Spleen (tissue), 11 donors: ENCODE data around the gene THBS4. TPM values are rescaled to one million over a fixed set of nuclear protein-coding genes. Genes with fewer than 3 reads are reported as not detected.
"Not testable (repeated sequence)": the region's sequence is repeated elsewhere in the genome, so short reads cannot be mapped to it uniquely, and the experiment has no call there.

Source experiments
- DNase-seq: peaks from one replicate; pipeline ENCODE4 v3.0.0-alpha.2; 2020
- H3K27ac ChIP-seq, 8 donors: fragments of 200-600 bp; sonication (generic) in 7 of 8; 1 replicate in 4 of 8; 2 replicates in 4 of 8; pipeline versions ENCODE4 v1.5.0 to v1.8.0; 2016 to 2021; ENCODE audit warnings: inconsistent platforms in 4 of 8, mild to moderate bottlenecking in 4 of 8, moderate library complexity in 1 of 8
- H3K27me3 ChIP-seq, 7 donors: fragments of 200-600 bp; sonication (generic) in 6 of 7; replicated peaks in 1 of 7; 1 replicate in 4 of 7; 2 replicates in 3 of 7; pipeline versions ENCODE4 v1.5.0 to v1.8.0; 2016 to 2021; ENCODE audit warnings: inconsistent platforms in 3 of 7, mild to moderate bottlenecking in 1 of 7
- H3K36me3 ChIP-seq, 6 donors: fragments of 200-600 bp; sonication (generic) in 5 of 6; 1 replicate in 4 of 6; 2 replicates in 2 of 6; pipeline versions ENCODE4 v1.5.0 to v1.8.0; 2016 to 2021; ENCODE audit warnings: inconsistent platforms in 2 of 6
- H3K4me1 ChIP-seq, 6 donors: fragments of 200-600 bp; sonication (generic) in 5 of 6; 1 replicate in 3 of 6; 2 replicates in 3 of 6; pipeline versions ENCODE4 v1.5.0 to v1.8.0; 2016 to 2021; ENCODE audit warnings: inconsistent platforms in 3 of 6
- H3K4me3 ChIP-seq, 8 donors: fragments of 200-600 bp; sonication (generic) in 7 of 8; 1 replicate in 4 of 8; 2 replicates in 4 of 8; pipeline versions ENCODE4 v1.5.0 to v1.8.0; 2016 to 2021; ENCODE audit warnings: inconsistent platforms in 4 of 8, mild to moderate bottlenecking in 4 of 8, moderate library complexity in 2 of 8
- H3K9me3 ChIP-seq, 8 donors: fragments of 200-600 bp; sonication (generic) in 7 of 8; 1 replicate in 4 of 8; 2 replicates in 4 of 8; pipeline versions ENCODE4 v1.5.0 to v1.8.0; 2016 to 2021; ENCODE audit warnings: inconsistent platforms in 4 of 8
- CTCF ChIP-seq, 11 experiments: fragments of 200-600 bp in 7 of 11; fragments of 450-650 bp in 4 of 11; sonication (generic) in 4 of 11; IDR thresholded peaks in 8 of 11; conservative IDR thresholded peaks in 3 of 11; 1 replicate in 7 of 11; 2 replicates in 4 of 11; pipeline versions ENCODE4 v1.4.0 to v1.8.0; 2016 to 2021; ENCODE audit warnings: antibody characterized with exemption in 11 of 11, inconsistent platforms in 4 of 11, mild to moderate bottlenecking in 1 of 11
- POLR2A ChIP-seq, 3 donors: fragments of 450-650 bp; IDR thresholded peaks; one replicate each; pipeline ENCODE4 v1.5.1; 2017; ENCODE audit warnings: antibody characterized with exemption in 3 of 3, mild to moderate bottlenecking in 1 of 3
- POLR2AphosphoS5 ChIP-seq, 3 donors: sonication (generic); formaldehyde crosslinking; IDR thresholded peaks; one replicate each; pipeline ENCODE4 v1.5.1; 2017; ENCODE audit warnings: antibody characterized with exemption in 3 of 3
- WGBS, 5 donors: extraction: QIAGEN DNeasy Blood & Tissue Kit in 3 of 5; methylation state at CpG; one replicate each; pipeline versions ENCODE4 v1.1.5 to v1.1.7; 2013 to 2018; 5-methylcytosine and 5-hydroxymethylcytosine counted together
- intact Hi-C: fragments of 100-400 bp; cut with DNase I; formaldehyde crosslinking; loops from one replicate; pipeline ENCODE4 v1.15.0; 2023; ENCODE audit warnings: low total_unique reads
- polyA plus RNA-seq, 3 donors: library from polyadenylated mRNA; stranded (reverse); fragments of 200-250 nt; gene quantifications; one replicate each; pipeline ENCODE4 v1.2.1, GENCODE V29; 2013
- total RNA-seq, 7 donors: library from RNA; depleted of rRNA in 3 of 7; stranded (reverse); fragments of >200 nt in 3 of 7; fragmentation: NEBNext Ultra II Directional in 4 of 7; extraction: Animal tissue kit (Norgen Biotek cat#: 25700) in 4 of 7; gene quantifications; one replicate each; pipeline versions ENCODE4 v1.1.0 to v1.2.1, GENCODE V29; 2016 to 2021
- donor health status: healthy with polysubstance abuse.
- donor health status: DM: no; HTN: no; CAD: no; lungs with moderate emphysema.
- donor health status: DM: no; HTN: no; CAD: no.
- donor health status: Bipolar disorder and iron deficiency.
- donor health status: healthy.
- donor health status: DM: no; HTN: no; CAD: no.
- donor health status: DM: yes; HTN: yes; CAD: no.

THBS4 gene
- total and polyA plus RNA-seq, 10 donors = 0.34 to 1.1 (median 0.68) TPM

DNA sequence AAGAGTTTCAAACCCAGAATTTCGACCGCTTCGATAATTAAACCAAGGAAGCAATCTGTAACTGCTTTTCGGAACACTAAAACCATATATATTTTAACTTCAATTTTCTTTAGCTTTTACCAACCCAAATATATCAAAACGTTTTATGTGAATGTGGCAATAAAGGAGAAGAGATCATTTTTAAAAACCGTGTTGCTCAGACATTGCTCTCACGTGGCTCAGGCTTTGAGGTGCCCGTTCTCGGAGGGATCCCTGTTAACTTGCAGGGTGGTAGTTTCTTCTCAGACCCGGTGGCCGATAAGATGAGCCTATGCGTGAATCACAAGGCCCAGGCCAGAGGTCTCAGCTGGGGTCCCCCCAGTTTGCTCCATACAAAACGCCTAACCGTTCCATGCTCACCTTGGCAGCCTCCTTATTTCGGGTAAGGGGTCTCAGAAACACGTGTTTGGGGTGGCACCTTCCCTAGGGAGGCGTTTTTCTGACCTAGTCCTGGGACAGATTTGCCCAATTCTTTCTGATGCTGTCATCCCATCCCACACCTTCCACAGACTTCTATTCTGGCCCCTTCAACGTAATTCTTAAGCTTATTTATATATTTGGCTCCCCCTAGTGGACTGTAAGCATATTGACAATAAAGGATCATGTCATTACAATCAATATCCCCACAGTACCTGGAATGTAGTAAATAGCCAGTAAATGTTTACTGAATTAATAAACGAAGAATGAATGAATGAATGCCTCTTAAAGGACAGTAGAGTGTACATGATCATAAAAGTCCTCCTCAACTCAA is 48.1 kb downstream of the THBS4 start:
- WGBS, 5 donors = 25 to 36% (median 34%) methylated on average over 19 of the region's 19 CpGs
- Histone ChIP-seq H3K27me3 (no peaks in the 10 kb centered on the region), H3K9me3 (no peaks in the 10 kb centered on the region), H3K36me3 (peaks cover 0 to 6% (median 0%) of the 10 kb centered on the region in 6 donors), H3K27ac (peak overlapping the region in 5 of 8 donors; percentile 35 to 53 (median 51)), H3K4me1 (peaks cover 4 to 13% (median 12%) of the 10 kb centered on the region in 6 donors), H3K4me3 (peak overlapping the region in 7 of 8 donors; percentile 4 to 53 (median 15))
- DNase-seq = no peak
- TF ChIP-seq POLR2AphosphoS5 (IDR thresholded peaks at IDR 0.05) (no peak), POLR2A (IDR thresholded peaks at IDR 0.05) (no peak), CTCF (IDR thresholded peaks at IDR 0.05 in 8 of 11, conservative IDR thresholded peaks at IDR 0.05 in 3 of 11) (peak; percentile 18 to 84 (median 69))
- intact Hi-C loops = loop anchor here (5.0 to 10.0 kb wide), 3 partner anchors 158 to 521 kb away; no protein-coding TSS in a partner anchor

DNA sequence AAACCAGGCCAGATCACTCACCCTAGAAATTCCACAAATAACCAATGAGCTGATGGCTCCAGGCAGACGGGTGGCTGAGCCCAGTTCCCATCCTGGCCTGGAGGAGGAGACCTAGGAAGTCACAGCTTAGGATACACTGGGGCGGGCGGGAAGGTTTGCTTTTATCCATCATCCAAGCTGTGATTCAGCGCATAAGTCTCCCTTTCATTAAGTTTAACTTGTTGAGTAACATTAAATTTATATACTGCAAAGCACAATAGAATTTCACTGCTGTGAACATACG is 55.7 kb downstream of the THBS4 start:
- TF ChIP-seq POLR2A (IDR thresholded peaks at IDR 0.05) = no peak
- TF ChIP-seq CTCF (IDR thresholded peaks at IDR 0.05 in 8 of 11, conservative IDR thresholded peaks at IDR 0.05 in 3 of 11) = no peak
- no peak for TF ChIP-seq POLR2AphosphoS5 (IDR thresholded peaks at IDR 0.05)
- Histone ChIP-seq H3K4me1 (peaks cover 0 to 13% (median 0%) of the 10 kb centered on the region in 6 donors), H3K27ac (no peak overlapping the region), H3K36me3 (no peaks in the 10 kb centered on the region), H3K4me3 (no peak overlapping the region), H3K9me3 (no peaks in the 10 kb centered on the region), H3K27me3 (no peaks in the 10 kb centered on the region)
- intact Hi-C loops = no loop called here
- 92 to 98% (median 96%) methylated on average over 5 of the region's 5 CpGs for WGBS, 5 donors
- no peak for DNase-seq

DNA sequence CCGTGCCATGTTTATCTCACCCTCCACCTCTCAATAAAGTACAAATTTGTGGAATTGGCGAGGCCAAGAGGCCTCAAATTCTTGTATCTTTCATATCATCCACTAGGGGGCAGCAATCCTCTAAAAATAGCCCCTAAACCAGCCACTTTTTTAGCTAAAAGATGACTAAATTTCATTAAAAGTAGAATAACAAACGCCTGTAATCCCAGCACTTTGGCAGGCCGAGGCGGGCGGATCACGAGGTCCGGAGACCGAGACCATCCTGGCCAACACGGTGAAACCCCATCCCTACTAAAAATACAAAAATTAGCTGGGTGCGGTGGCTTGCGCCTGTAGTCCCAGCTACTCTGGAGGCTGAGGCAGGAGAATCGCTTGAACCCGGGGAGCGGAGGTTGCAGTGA is 56.6 kb downstream of the THBS4 start:
- not testable (repeated sequence) for DNase-seq
- 30 to 41% (median 35%) methylated on average over 15 of the region's 15 CpGs for WGBS, 5 donors

More for the DNA sequence above, 56.6 kb downstream of the THBS4 start:
- not testable (repeated sequence) for H3K27ac ChIP-seq, H3K4me3 ChIP-seq, H3K9me3 ChIP-seq, H3K36me3 ChIP-seq, H3K27me3 ChIP-seq
- intact Hi-C loops = loop anchor here (2.0 kb wide), 1 partner anchor 217 kb away; no protein-coding TSS in a partner anchor
- TF ChIP-seq CTCF (IDR thresholded peaks at IDR 0.05 in 8 of 11, conservative IDR thresholded peaks at IDR 0.05 in 3 of 11) = peak; percentile 48 to 84 (median 75)
- H3K4me1 ChIP-seq = peaks cover 0 to 13% (median 0%) of the 10 kb centered on the region in 6 donors
